Stimulated activated CD4-positive, alpha-beta T cell treated with anti-CD3 and anti-CD28 coated beads, Interleukin-2, amount 100 ng/mL, for 4 hours (primary cell): ENCODE results near the gene HJV.

Experiments
- DNase-seq: peaks from one replicate; pipeline ENCODE4 v3.0.0-alpha.2; 2020; ENCODE audit warnings: low read depth

Gene HJV

DNA sequence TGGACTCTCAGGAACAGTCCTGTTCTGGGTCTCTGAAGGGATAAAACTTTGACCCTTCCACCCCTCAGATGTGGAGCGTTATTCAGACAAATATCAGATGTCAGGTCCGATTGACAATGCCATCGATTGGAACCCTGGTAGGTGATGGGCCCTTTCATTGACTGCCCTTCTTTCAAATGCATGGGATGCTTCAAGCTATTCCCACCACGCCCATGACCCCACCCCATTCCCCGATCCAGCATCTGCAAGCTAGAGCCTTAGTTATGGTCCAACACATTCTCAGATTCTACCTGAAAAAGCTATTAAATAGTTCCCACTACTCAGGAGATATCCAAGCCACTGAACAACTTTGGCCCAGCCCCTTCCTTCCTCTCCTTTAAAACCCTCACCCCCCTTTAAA, 44.5 kb downstream of the HJV start:
- DNase-seq: no peak

GRCh38 chr1:145975216-145975615, 46.3 kb downstream of the HJV start:
- no peak for DNase-seq

- no peak for DNase-seq
Measured at GRCh38 chr1:145974721-145975120, 46.8 kb downstream of the HJV start.

DNA sequence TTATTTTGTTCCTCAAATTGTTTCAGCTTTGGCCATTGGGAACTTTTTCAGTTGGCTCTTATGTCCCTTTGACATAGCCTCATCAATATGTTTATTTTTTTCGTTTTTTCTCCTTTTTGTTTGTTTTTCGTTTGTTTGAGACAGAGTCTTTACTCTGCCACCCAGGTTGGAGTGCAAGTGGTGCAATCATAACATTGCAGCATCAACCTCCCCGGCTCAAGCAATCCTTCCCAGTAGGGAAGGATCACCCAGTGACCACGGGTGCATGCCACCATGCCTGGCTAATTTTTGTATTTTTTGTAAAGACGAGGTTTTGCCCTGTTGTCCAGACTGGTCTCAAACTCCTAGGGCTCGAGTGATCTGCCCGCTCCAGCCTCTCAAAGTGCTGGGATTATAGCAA, 49.0 kb downstream of the HJV start:
- DNase-seq: no peak
